ENCODE data around the gene METAP2.
"Not testable (repeated sequence)": the region's sequence is repeated elsewhere in the genome, so short reads cannot be mapped to it uniquely, and the experiment has no call there.

DNA sequence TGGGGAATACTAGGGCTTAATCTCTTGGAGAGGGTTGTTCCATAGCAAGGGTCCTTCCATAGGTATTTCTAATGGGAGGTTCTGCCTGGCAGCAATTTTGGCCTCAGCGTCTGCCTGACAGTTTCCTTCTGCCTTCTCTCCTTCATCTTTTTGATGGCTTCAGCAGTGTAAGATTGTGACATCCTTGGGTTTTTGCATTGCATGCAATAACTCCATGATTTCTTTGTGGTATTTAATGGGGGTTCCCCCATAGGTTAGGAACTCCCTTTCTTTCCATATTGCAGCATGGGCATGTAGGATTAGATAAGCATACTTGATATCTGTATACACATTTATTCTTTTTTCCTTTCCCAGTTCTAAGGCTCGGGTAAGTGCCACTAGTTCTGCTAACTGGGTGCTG lies 21.5 kb upstream of the METAP2 start:
- TF ChIP-seq, protein P1, sequence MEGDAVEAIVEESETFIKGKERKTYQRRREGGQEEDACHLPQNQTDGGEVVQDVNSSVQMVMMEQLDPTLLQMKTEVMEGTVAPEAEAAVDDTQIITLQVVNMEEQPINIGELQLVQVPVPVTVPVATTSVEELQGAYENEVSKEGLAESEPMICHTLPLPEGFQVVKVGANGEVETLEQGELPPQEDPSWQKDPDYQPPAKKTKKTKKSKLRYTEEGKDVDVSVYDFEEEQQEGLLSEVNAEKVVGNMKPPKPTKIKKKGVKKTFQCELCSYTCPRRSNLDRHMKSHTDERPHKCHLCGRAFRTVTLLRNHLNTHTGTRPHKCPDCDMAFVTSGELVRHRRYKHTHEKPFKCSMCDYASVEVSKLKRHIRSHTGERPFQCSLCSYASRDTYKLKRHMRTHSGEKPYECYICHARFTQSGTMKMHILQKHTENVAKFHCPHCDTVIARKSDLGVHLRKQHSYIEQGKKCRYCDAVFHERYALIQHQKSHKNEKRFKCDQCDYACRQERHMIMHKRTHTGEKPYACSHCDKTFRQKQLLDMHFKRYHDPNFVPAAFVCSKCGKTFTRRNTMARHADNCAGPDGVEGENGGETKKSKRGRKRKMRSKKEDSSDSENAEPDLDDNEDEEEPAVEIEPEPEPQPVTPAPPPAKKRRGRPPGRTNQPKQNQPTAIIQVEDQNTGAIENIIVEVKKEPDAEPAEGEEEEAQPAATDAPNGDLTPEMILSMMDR (IDR thresholded peaks at IDR 0.05 in 4 of 5, conservative IDR thresholded peaks at IDR 0.05 in 1 of 5): not testable (repeated sequence)
- TF ChIP-seq POLR2A (IDR thresholded peaks at IDR 0.05): not testable (repeated sequence)
